ENCODE measurements around the gene BRINP1. TPM values are rescaled to one million over a fixed set of nuclear protein-coding genes. Genes with fewer than 3 reads are reported as not detected.

The BRINP1 gene
- total RNA-seq, 1 experiment from 2014 or later, result not detected

DNA sequence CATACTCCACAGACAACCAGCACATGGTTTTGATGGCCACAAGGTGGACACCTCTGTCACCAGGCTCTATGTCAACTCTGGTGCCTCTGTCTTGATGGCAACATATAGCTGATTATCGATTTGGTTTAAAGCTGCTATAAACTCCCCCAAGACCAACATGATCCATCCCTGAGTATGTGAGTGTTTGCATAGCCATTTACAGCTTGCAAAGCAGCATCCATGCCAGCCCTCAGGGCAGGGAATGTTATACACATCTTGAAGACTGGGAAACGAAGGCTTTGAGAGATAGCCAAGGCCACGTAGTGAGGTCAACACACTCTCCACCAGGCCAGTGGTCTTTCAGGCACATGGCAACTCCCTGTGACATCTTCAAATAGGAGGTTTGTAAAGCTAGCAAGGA lies 40.3 kb upstream of the BRINP1 start:
- Histone ChIP-seq H3K4me1 (ENCODE audit: control insufficient read depth, insufficient read depth, low read length) (no peaks in the 10 kb centered on the region), H3K27ac (ENCODE audit: low read length) (no peak overlapping the region), H3K36me3 (ENCODE audit: control insufficient read depth, insufficient read depth, low read length) (no peaks in the 10 kb centered on the region), H3K4me3 (ENCODE audit: low read depth in 2 of 2, low read length in 2 of 2) (no peak overlapping the region), H3K27me3 (ENCODE audit: control insufficient read depth, insufficient read depth, low read length) (no peaks in the 10 kb centered on the region), H3K9me3 (ENCODE audit: control insufficient read depth, insufficient read depth, low read depth, low read length) (no peaks in the 10 kb centered on the region)
- in situ Hi-C loops (cut with HindIII; ENCODE audit: low pct_unique_long_range_greater_than_20kb, low sequenced_read_pairs) (no loop called here), intact Hi-C loops (cut with micrococcal nuclease; ENCODE audit: unreplicated experiment) (no loop called here)
- ATAC-seq (no peak), DNase-seq (ENCODE audit: low read depth, low spot score) (no peak)
- CTCF ChIA-PET, result no interaction called here
- no TSS peak for BruUV-seq (replicated peaks)
- POLR2A ChIA-PET, result no interaction called here
- TF ChIP-seq, protein P1, sequence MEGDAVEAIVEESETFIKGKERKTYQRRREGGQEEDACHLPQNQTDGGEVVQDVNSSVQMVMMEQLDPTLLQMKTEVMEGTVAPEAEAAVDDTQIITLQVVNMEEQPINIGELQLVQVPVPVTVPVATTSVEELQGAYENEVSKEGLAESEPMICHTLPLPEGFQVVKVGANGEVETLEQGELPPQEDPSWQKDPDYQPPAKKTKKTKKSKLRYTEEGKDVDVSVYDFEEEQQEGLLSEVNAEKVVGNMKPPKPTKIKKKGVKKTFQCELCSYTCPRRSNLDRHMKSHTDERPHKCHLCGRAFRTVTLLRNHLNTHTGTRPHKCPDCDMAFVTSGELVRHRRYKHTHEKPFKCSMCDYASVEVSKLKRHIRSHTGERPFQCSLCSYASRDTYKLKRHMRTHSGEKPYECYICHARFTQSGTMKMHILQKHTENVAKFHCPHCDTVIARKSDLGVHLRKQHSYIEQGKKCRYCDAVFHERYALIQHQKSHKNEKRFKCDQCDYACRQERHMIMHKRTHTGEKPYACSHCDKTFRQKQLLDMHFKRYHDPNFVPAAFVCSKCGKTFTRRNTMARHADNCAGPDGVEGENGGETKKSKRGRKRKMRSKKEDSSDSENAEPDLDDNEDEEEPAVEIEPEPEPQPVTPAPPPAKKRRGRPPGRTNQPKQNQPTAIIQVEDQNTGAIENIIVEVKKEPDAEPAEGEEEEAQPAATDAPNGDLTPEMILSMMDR (IDR thresholded peaks at IDR 0.05), result no peak
- TF ChIP-seq, protein P2, sequence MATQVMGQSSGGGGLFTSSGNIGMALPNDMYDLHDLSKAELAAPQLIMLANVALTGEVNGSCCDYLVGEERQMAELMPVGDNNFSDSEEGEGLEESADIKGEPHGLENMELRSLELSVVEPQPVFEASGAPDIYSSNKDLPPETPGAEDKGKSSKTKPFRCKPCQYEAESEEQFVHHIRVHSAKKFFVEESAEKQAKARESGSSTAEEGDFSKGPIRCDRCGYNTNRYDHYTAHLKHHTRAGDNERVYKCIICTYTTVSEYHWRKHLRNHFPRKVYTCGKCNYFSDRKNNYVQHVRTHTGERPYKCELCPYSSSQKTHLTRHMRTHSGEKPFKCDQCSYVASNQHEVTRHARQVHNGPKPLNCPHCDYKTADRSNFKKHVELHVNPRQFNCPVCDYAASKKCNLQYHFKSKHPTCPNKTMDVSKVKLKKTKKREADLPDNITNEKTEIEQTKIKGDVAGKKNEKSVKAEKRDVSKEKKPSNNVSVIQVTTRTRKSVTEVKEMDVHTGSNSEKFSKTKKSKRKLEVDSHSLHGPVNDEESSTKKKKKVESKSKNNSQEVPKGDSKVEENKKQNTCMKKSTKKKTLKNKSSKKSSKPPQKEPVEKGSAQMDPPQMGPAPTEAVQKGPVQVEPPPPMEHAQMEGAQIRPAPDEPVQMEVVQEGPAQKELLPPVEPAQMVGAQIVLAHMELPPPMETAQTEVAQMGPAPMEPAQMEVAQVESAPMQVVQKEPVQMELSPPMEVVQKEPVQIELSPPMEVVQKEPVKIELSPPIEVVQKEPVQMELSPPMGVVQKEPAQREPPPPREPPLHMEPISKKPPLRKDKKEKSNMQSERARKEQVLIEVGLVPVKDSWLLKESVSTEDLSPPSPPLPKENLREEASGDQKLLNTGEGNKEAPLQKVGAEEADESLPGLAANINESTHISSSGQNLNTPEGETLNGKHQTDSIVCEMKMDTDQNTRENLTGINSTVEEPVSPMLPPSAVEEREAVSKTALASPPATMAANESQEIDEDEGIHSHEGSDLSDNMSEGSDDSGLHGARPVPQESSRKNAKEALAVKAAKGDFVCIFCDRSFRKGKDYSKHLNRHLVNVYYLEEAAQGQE (IDR thresholded peaks at IDR 0.05; ENCODE audit: insufficient read depth in 1 of 2, low read depth in 2 of 2, low read length in 1 of 2), result no peak
- TF ChIP-seq SIN3A (IDR thresholded peaks at IDR 0.05; ENCODE audit: borderline replicate concordance, insufficient read depth, low read depth, low read length) (no peak), TCF7L2 (IDR thresholded peaks at IDR 0.05; ENCODE audit: low read depth, low read length) (no peak), POLR2AphosphoS5 (IDR thresholded peaks at IDR 0.05; ENCODE audit: low read depth, low read length) (no peak)

DNA sequence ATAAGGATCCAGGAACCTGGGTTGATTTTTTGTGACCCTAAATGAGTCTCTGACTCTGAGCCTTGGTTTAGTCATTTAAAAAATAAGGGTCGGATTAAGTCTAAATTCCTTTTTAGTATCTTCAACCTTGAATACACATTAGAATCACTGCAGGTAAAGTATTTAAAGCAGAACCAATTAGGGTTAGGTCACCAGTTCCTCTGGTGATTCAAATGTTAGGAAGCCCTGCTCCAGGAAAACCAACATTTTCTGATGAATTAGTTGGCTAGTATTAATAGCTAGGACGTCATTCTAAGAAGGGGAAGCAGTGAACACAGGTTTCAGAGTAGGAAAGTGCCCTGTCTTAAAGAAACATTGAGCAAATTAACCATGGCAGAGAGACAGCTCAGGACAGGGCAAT lies 31.4 kb upstream of the BRINP1 start:
- no peaks in the 10 kb centered on the region for H3K4me1 ChIP-seq (ENCODE audit: control insufficient read depth, insufficient read depth, low read length)
- H3K36me3 ChIP-seq (ENCODE audit: control insufficient read depth, insufficient read depth, low read length), result no peaks in the 10 kb centered on the region
- no peak for ATAC-seq
- ChIA-PET CTCF (no interaction called here), POLR2A (no interaction called here)
- TF ChIP-seq SIN3A (IDR thresholded peaks at IDR 0.05; ENCODE audit: borderline replicate concordance, insufficient read depth, low read depth, low read length) (no peak), TCF7L2 (IDR thresholded peaks at IDR 0.05; ENCODE audit: low read depth, low read length) (no peak), POLR2AphosphoS5 (IDR thresholded peaks at IDR 0.05; ENCODE audit: low read depth, low read length) (no peak)
- TF ChIP-seq, protein P2 (IDR thresholded peaks at IDR 0.05; ENCODE audit: insufficient read depth in 1 of 2, low read depth in 2 of 2, low read length in 1 of 2), result no peak
- TF ChIP-seq, protein P1 (IDR thresholded peaks at IDR 0.05), result no peak
- intact Hi-C loops (cut with micrococcal nuclease; ENCODE audit: unreplicated experiment) (no loop called here), in situ Hi-C loops (cut with HindIII; ENCODE audit: low pct_unique_long_range_greater_than_20kb, low sequenced_read_pairs) (no loop called here)
- DNase-seq (ENCODE audit: low read depth, low spot score), result no peak
- no peak overlapping the region for H3K27ac ChIP-seq (ENCODE audit: low read length)
- no peak overlapping the region for H3K4me3 ChIP-seq (ENCODE audit: low read depth in 2 of 2, low read length in 2 of 2)
- no TSS peak for BruUV-seq (replicated peaks)
- no peaks in the 10 kb centered on the region for H3K27me3 ChIP-seq (ENCODE audit: control insufficient read depth, insufficient read depth, low read length)
- H3K9me3 ChIP-seq (ENCODE audit: control insufficient read depth, insufficient read depth, low read depth, low read length), result no peaks in the 10 kb centered on the region

Data from Panc1 (cell line).